HG03280 (cell line): Measurements from ENCODE around the gene SPAG16.
"Not testable (repeated sequence)": the region's sequence is repeated elsewhere in the genome, so short reads cannot be mapped to it uniquely, and the experiment has no call there.

Experiments used
- ATAC-seq: cut with Tn5 transposase; IDR thresholded peaks from one replicate; pipeline ENCODE4 v1.9.1; 2021; ENCODE audit warnings: mild to moderate bottlenecking, moderate library complexity; ENCODE audit not compliant: unreplicated experiment

SPAG16 gene

DNA sequence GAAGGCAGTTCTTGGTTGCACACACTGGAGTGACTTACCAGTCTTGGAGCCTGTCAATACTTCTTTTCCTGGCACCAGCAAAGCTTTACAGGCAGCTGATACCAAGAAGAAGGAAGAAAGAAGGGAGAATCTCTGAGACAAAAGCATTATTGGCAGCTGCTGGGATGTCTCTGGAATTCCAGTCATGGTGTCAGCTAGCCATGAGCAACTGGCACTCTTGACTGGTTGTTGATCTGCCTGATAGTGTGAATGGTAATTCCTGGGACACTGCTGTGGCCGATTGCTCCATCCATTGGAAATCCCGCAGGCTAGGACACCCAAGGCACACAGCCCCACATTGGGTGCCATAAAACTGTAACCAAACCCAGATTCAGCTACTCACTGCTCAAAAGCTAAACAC lies 17.8 kb upstream of the SPAG16 start:
- ATAC-seq: no peak

DNA sequence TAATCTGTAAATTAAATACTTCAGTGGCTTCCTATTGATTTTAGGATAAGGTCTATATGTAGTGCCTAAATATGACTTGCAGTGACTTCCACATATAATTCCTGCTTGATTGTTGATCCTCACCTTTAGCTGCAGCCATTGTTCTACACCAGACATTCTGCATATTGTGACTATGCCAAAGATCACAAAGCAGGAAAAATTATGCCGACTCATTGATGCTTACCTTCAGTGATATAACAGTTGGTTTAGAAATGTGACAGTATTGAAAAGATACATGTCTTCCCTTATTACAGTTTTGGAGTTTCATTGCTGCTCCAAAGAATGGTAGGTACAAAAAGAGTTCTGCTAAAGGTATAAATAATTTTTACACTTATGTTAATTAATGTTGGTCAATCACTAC lies 12.3 kb upstream of the SPAG16 start:
- ATAC-seq: no peak

DNA sequence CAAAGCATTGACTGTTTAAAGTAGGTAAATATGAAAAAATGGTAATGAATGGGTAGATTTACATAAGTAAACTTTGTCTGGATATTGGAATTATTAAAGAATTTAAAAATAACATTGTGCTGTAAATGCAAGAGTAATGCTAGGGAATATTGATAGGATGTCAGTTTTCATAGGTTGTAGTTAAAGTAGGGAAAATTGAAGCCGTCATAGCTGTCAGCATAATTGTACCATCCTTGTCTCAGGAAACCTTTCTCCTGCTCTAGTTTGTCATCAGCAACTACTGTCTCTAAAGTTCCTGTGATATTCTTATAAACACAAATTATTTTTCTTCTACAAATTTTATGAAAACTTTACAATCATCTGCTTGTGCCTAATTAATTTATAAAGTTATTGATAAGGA lies 10.1 kb upstream of the SPAG16 start:
- no peak for ATAC-seq

DNA sequence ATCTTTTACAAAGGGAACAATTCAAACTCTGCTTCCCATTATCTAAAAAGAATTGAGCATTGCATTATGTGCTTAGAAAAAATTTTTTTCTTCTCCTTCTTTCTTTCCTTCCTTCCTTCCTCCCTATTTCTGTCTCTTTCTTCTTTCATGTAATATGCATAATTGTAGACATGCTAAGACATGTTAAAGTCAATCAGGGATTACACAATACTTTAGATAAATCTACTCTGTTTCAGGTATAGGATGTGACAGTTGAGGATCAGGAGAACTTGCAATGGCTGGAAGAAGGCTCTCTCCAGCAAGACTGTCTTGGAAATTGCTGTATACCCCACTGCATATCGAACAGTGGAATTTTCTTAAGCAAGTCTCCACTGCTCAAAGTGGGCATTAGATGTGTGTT lies 9.0 kb upstream of the SPAG16 start:
- no peak for ATAC-seq

DNA sequence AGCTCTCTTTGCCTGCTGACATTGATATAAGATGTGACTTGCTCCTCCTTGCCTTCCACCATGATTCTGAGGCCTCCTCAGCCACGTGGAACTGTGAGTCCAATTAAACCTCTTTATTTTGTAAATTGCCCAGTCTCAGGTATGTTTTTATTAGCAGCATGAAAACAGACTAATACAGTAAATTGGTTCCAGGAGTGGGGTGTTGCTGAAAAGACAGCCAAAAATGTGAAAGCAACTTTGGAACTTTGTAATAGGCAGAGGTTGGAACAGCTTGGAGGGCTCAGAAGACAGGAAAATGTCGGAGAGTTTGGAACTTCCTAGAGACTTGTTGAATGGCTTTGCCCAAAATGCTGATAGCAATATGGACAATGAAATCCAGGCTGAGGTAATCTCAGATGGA lies 7.1 kb upstream of the SPAG16 start:
- not testable (repeated sequence) for ATAC-seq

DNA sequence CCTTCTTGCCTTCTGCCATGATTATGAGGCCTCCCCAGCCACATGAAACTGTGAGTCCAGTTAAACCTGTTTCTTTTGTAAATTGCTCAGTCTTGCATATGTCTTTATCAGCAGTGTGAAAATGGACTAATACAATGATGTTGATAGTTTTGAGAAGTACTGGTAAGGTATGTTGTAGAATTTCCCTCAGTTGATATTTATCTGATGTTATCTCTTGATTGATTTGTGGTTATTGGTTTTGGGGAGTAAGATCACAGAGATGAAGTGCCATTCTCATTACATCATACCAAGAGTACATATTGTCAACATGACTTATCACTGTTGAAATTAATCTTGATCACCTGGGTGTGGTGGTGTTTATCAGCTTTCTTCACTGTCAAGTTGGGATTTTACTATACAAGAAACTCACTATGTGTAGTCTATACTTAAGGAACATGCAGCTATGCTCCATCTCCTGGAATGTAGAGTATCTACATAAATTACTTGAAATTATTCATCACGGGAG lies 5.1 kb upstream of the SPAG16 start:
- ATAC-seq: no peak

DNA sequence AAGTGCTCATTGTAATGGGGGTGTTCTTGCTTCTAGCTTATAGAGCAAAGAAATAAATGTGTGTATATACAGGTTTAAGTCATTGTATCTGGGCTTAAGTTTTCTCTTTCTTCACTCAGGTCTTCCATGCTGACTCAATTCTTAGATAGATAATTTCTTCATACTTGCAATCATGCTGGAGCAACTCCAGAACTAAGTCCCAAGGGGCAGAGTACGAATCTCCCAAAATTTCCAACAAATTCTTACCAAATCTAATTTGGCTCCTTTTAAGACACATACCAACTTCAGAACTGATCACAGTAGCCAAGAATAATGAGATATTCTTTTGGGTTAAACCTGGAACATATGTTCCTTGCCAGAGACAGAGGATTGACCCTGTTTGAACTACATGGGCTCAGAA lies 4.3 kb upstream of the SPAG16 start:
- no peak for ATAC-seq

DNA sequence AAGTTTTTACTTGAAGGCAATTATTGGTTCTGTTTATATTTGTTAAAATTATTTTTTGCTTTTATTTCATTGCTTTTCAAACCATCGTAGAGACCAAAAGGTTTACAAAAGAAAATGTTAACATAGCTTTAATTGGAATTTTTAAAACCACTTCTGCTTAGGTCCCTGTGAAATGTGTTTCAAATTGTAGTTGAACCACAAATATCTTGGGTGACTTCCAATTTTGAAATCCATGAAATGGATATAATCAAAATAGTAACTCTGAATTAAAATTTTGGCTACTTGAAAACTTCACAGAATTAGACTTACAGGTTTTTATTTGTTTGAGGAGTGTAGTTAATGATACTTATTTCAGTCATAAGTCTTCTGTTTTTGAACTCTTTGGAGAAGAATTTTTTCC lies 3.1 kb upstream of the SPAG16 start:
- ATAC-seq: no peak

DNA sequence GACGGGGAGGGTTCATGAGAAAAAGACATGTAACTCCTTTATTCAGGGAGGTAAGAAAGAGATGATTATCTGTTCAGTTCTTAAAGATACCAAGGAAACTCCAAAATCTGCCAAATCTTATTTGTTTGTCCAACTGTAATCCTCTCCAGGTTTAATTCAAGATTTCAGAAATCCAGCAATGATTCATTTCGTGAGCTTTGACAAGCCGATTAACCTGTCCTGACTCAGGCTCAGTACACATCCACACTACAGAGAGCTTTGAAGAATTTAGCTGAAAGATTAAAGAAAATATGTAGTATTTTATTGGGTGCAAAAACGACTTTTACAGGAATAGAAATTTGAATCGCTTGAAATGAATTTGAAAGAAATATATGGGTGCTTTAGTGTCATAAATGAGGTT lies 1.1 kb downstream of the SPAG16 start:
- no peak for ATAC-seq

DNA sequence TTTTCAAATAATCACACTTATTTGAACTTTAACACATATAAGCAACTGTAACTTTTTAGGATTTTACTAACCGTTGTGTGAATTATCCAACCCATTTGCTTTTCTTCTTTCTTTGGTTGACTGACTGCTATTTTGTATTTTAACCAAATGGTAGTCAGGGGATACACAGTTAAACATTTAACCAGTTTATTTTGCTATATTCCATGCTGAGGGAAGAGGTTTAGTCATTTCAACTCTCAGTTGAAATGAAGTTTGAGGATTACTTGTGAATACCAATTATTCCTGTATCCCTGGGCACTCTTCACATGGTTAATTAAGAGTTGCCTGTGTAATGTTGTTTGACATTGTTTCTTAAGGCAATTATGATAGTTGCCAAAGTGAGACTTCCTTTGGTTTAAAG lies 1.9 kb downstream of the SPAG16 start:
- ATAC-seq: no peak

DNA sequence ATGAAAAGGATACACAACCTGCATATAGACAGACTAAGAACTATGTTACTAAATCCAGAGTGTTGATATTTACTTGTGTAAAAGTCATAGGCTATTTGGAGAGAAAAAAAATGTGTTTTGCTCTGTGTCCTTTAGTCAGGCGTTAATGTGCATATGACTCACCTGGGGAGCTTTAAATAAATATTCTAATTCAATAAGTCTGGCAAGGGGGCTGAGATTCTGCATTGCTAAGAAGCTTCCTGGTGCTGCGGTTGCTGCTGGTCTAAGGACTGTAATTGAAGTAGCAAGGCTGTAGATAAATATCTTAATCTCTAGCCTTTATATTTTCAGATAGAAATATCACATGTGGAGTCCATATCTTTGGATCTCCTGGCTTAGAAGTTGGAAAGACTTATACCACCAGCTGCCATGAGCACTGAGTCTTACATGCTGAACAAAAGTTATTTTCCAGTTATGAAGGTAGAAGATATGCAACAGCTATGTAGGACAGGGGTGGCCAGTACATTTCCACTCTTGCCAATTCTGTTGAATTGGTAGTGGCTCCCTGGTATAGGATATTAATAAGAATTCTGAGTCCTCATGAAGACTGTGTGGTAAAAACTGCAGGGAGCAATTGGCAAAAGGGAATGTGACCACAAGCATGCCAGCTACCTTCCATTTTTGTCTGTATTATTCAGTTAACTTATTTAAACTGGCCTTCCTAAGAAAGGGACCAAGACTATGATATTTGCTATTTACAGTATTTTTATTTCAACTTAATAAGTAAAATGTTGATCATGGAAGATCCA lies 4.8 kb downstream of the SPAG16 start:
- ATAC-seq: no peak

DNA sequence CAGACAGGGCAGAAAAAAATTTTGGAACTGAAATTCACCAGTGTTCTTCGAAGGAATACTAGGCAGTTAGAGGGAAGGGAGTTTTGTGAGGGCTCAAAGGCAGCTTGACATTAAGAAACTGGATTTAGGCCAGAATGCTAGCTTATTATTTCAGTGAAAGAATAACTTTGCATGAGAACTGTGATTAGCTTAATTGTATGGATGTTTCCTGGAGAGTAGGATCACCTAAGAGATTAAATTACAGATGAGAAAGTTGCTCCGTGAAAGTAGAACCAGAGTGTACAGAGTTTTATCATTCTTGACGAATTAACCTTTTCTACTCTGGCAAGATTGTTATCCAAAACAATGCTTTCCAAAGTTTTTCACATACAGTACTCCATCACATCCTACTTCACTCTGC lies 6.2 kb downstream of the SPAG16 start:
- ATAC-seq: no peak

DNA sequence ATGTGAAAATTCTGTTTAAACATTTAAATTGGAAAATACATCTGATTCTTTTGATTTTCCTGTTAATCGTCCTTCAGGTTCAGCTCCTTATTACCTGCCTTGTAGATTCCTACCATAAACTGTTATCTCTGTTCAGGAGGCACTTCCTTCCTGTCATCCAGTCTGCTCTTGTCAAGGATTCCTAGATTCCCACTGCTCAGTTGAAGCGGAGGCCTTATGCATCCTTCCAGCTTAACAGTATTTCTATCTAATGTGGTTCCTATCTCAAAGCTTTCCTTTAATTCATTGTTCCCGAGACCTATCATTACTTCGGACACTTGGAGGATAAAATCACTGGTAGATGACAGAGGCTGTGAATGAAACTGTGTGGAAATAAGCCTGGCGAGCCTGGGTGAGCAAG lies 12.0 kb downstream of the SPAG16 start:
- no peak for ATAC-seq

DNA sequence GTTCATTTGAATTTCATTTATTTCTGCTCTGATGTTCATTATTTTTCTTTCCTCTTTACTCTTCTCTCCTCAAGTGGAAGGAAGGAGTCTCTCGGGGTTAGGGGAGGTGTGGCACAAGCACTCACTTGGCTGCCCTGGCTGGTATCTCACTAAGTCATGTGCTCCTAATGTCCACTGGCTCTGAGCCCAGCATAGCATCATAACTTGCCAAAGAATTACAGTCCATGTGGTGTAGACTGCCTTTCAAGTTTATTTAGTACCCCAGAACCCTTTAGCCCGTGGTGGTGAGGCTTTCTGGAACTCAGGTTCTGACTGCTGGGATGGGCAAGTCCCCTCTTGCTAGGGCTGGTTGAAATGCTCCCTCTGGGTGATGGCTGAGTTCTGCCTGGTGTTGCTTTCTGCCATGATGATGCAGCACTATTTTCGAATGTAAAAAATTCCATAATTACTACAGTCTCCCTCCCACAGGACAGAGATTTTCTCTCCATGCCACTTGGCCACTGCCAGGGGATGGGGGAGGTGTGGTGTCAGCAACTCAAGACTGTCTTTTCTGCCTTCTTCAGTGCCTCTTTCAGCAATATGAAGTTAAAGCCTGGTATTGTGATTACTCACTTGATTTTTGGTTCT lies 22.2 kb downstream of the SPAG16 start:
- no peak for ATAC-seq

DNA sequence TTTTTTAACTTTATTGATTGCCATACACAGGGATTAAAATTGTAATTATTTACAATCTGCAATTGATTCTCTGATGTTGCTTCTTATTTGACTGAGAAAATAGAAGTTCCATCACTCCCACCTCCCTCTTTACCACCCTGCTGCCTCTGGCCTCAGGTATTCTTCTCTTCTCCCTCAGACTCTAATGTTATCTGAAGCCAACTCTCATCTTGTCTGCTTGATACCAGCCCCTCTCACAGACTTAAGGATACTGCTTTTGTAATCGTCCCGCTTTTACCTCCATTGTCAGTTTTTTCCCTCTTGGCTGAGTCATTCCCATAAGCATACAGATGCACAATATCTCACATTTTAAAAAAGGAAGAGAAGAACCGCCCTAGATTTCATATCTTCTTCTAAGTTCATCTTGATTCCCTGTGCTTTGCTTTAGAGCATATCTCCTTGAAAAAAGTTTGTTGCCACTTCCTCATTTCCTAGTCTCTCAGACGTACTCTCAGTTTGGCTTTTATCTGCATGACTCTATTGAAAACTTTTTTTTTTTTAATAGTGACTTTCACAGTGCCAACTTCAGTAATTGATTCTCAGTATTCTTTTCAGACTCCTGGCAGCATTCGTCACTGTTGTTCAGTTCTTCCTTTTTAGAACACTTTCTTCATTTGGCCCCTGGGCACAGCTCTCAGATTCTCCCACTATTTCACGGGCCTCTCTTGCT lies 31.1 kb downstream of the SPAG16 start:
- no peak for ATAC-seq

DNA sequence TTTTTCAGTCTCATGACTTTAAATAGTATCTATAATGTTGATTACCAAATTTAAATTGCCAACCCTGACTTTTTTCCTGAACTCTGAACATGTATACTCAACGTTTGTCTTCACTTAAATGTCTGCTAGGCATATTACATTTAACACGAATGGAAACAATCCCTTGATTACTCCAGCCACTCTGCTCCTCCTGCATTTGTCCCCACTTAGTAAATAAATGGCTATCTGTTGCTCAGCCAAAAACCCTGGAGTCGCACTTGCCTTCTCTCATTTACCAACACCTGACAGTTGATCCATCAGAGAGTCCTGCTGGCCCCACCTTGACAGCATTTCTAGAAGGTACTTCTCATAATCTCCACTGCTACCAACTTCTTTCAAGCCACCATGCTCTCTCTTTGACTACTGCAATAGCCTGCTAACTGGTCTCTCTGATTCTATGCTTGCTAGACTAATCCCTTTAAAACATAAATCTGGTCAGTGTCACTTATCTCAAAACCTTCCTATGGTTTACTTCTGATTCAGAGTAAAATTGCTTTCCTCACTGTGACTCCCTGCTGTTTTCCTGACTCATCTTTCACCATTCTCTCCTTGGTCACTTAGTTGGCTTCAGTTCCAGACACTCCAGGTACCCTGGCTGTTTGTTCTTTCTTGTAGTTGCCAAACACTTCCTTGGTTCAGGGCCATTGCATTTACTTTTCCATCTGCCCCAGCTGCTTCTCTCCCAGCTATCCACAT lies 31.9 kb downstream of the SPAG16 start:
- no peak for ATAC-seq

DNA sequence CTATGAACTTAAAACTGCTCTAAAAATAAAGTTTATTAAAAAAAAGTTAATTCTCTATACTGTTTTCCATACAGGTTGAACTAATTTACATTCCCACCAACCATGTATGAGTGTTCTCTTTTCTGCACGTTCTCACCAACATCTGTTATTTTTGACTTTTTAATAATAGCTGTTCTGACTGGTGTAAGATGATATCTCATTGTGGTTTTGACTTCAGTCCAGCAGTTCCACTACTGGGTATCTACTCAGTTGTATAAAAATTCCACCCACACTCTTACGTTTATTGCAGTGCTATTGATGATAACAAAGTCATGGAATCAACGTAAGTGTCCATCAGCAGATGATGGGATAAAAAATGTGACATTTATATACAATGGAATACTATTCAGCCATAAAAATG lies 33.7 kb downstream of the SPAG16 start:
- ATAC-seq: no peak

DNA sequence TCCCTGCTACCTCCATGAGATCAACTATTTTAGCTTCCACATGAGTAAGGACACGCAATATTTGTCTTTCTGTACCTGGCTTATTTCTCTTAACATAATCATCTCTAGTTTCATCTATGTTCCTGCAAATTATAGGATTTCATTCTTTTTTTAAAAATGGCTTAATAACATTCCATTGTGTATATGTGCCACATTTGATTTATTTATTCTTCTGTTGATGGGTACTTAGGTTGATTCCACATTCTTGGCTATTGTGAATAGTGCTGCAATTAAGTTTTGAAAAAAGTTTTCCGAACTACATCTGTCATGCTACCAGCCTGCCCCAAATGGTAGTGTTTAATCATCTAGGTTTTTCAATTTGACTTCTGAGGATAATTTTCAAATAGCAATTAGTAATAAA lies 36.3 kb downstream of the SPAG16 start:
- ATAC-seq: no peak

DNA sequence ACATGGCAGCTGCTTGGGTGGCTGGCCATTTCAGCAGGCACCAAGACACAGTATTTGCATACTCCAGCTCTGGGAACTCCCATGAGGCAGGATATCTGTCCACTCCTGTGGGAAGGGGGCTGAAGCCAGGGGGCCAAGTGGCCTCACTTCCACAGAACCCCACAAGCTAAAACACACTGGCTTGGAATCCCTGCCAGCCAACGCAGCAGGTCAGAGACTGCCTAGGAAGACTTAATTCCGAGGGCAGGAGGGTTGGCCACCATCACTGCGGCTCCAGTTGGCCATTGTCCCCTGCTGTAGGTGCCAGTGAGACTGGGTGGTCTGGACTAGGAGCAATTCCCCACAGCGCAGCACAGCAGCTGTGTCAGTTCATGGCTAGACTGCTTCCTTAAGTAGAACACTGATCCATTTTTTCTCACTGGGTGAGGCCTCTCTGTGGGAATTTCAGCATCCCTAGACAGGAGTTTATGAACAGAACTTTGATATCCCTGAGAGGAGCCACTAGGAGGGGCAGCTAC lies 52.0 kb downstream of the SPAG16 start:
- no peak for ATAC-seq

DNA sequence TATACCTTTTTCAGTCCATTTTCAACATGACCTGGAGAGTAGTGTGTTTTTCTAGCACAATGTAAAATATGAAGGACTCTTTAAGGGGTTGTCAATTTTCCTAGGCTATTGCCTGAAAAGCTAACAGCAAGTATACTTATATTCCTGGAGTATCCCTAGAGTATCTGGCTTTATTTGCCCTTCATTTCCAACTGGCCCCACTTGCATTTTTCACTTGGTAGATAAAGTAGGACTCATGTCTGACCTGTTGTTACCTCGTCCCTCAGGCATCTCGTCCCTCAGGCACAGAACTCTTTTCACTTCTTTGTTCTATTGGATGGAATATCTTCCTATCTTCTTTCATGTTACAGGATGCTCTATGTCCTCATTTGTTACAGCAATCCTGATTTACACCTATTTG lies 69.2 kb downstream of the SPAG16 start:
- no peak for ATAC-seq

DNA sequence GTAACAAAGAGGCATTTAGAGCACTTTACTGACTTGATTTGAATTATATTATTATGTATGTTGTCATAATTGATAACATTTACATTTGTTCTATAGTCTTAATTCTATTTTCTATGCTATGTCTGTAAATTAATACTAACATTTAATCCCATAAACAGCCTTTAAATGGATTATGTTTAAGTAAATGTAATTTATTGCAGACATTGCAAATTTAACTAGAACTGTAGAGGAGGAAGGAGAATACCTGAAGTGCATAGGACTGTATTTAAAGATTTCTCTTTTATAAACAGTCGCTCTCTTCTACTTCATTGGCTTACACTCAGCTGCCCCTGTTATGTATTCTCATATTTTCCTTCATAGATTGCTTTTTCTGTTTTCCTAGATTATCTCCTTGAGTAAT lies 92.4 kb downstream of the SPAG16 start:
- no peak for ATAC-seq
